Activated T-helper 2 cell treated with anti-CD3 and anti-CD28 coated beads, Interferon-gamma antibody, Interleukin-2, Interleukin-4, amounts not matched to agents 10 μg/mL and 5 μg/mL and 100 μg/mL, durations not matched to agents 14 hours and 24 hours and 36 hours (primary cell): ENCODE data around the gene TCF19. TPM values are rescaled to one million over a fixed set of nuclear protein-coding genes. Genes with fewer than 3 reads are reported as not detected.
A peak's percentile ranks its signal among the peaks of the same experiment; 100 is the strongest.

Experiments used
- DNase-seq: peaks from one replicate; pipeline ENCODE4 v3.0.0; 2021; ENCODE audit warnings: low spot score
- H3K27ac Mint-ChIP-seq: one replicate; pipeline ENCODE4 v1.8.0; 2021; ENCODE audit warnings: mixed read lengths
- H3K27me3 Mint-ChIP-seq: one replicate; pipeline ENCODE4 v1.8.0; 2021; ENCODE audit warnings: low read depth, mixed read lengths
- H3K36me3 Mint-ChIP-seq: one replicate; pipeline ENCODE4 v1.8.0; 2021; ENCODE audit warnings: low read depth, mixed read lengths
- H3K4me1 Mint-ChIP-seq: one replicate; pipeline ENCODE4 v1.8.0; 2021; ENCODE audit warnings: low read depth, mixed read lengths
- H3K4me3 Mint-ChIP-seq: one replicate; pipeline ENCODE4 v1.8.0; 2021; ENCODE audit warnings: low read depth, mild to moderate bottlenecking, moderate library complexity, mixed read lengths
- H3K9me3 Mint-ChIP-seq: one replicate; pipeline ENCODE4 v1.8.0; 2021; ENCODE audit warnings: mixed read lengths
- intact Hi-C: fragments of 100-400 bp; cut with micrococcal nuclease; formaldehyde crosslinking; loops from one replicate; pipeline ENCODE4 v1.15.1; 2023
- total RNA-seq: library from RNA; stranded (reverse); gene quantifications from 2 replicates; pipeline ENCODE4 v1.2.3, GENCODE V29; 2022

TCF19 gene
- total RNA-seq, 1 donor from 2014 or later, result 82.0 TPM

DNA sequence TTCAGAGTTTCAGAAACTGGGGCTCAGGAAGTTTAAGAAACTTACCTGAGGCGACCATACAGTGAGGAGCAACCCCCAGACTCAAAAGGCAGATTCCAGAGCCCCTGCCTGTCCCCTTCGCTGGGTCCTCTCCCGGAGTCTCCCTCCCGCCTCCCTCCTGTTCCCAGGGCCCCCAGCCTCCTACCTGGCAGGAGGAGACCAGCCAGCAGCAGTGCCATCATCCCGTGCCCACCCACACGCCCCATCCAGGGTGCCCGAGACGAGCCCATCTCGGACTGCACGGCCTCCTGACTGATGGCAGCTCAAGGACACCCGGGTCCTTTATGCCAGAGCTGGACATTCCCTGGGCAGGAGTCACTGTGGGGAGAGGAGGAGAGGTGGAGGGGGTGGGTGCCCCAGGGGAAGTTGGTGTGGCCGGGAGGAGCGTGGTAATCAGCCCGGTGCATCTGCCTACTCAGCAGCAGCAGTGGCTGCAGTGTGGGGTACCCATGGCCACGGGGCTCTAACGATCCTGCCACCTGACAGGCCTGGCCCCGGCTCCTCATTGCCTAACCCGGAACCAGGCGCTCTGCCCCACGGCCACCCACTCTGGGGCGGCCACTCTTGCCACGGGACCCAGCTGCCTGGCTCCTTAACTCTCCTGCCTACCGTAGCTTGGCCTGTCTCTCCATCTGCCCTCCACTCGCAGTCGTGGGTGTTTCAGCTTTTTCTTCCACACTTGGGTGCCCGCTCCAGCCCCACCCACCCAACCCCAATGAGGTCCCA is 38.1 kb upstream of the TCF19 start, which contains the start of gene CDSN:
TSS of gene CDSN (minus strand) at position 296 of the 765 bp plus-strand sequence. CDS start at position 269, 27 bp downstream.
- Mint-ChIP-seq H3K9me3 (no peaks in the 10 kb centered on the region), H3K4me3 (no peak within 1 kb of the TSS), H3K4me1 (no peaks in the 10 kb centered on the region), H3K36me3 (no peaks in the 10 kb centered on the region), H3K27me3 (peaks cover 5% of the 10 kb centered on the region), H3K27ac (no peak within 1 kb of the TSS)
- intact Hi-C loops, result no loop called here
- DNase-seq, result no peak

DNA sequence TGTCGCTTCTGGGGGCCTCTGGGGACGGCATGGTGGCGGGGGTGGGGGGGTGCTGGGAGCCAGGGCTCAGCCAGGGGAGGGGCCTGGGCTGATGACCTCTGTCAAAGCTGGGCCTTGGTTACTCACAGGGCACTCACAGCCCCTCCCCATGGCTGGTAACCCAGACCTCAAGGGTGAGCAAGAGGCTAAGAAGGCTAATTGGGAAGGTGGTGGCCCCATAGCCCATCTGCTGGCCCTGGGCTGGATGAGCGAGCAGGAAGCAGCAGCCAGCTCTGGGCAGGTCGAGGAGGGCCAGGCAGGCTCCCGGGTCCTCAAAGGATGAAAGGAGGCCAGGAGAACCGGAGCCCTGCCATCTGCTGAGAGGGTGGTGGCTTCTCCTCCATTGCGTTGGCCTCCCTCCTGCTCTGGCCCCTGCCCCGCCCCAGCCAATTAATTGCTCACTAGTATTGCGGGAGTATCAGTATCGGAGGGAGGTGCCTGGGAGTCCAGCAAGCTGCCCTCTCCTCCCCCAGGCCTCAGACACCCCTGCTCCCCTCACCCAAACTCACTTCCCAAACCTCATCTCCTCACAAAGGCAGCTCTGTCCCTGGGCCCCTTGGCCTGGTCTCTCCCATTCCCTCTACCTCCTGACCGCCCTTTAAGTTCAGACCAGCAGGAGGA is 37.1 kb upstream of the TCF19 start:
- no peaks in the 10 kb centered on the region for H3K36me3 Mint-ChIP-seq
- DNase-seq, result no peak
- no peaks in the 10 kb centered on the region for H3K4me1 Mint-ChIP-seq
- no peak overlapping the region for H3K4me3 Mint-ChIP-seq
- intact Hi-C loops, result no loop called here
- H3K9me3 Mint-ChIP-seq, result no peaks in the 10 kb centered on the region
- peaks cover 4% of the 10 kb centered on the region for H3K27me3 Mint-ChIP-seq
- no peak overlapping the region for H3K27ac Mint-ChIP-seq

DNA sequence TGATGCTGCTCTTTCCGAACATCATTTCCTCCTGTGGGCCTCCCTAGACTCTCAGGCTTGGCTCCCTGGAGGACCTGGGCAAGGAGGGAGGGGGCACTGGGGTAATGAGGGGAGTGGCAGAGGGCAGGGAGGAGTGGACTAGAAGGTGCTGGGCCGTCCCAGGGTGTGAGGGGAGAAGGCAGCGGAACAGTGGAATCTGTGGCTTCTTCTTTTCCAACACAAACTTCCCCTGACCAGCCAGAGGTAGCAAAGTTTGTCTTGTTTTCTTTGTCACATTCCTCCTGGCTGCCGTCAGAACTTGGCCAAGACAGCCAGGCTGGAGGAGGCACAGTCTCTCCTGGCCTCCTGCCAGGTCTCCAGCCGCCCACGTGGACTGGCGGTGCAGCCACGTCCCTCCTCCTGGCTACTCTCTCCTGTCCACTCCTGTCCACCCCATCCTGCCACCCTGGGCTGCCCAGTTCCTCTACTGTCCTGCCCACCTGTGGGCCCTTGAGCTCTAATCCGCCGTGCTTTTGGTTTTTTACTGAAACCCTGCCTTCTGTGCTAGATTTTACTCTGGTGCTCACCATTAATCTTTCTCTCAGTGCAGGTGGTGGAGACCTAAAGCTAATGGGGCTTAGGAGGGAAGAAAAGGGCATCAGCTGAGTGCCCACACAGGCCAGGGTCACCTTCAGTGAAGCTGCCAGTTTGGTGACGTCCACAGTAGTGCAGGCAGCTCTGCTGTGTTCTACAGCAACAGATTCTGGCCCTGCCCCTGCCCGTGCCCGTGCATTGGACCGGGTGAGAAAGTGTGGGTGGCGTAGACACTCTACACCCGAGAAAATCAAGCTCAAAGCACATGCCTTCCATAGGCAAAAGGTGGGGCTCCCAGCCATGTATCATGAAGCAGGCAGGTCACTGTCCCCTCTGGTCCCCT is 35.3 kb upstream of the TCF19 start:
- H3K9me3 Mint-ChIP-seq, result no peaks in the 10 kb centered on the region
- DNase-seq, result no peak
- no peak overlapping the region for H3K27ac Mint-ChIP-seq
- H3K4me1 Mint-ChIP-seq, result no peaks in the 10 kb centered on the region
- intact Hi-C loops, result no loop called here
- H3K36me3 Mint-ChIP-seq, result no peaks in the 10 kb centered on the region
- no peak overlapping the region for H3K4me3 Mint-ChIP-seq
- peaks cover 8% of the 10 kb centered on the region for H3K27me3 Mint-ChIP-seq

DNA sequence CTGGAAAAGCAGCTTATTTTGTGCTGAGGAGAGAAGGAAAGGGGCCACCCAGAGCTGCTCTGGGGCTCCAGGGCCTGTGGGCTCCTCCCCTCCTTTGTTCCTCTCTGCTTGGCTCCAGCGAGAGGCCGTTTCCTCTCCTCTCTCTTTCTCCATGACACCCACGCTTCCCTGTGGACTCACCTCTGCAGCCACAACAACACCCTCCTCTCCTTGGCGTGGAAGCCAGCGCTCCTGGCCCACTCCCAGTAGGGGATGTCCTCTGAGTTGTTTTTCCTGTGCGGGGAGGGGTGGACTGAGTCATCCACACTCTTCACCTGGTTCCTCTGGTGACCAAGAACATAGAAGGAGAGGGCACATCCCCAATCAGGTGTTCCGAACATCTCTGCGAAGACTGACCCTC is 33.2 kb upstream of the TCF19 start:
- H3K27ac Mint-ChIP-seq, result no peak overlapping the region
- H3K4me3 Mint-ChIP-seq, result no peak overlapping the region
- H3K4me1 Mint-ChIP-seq, result no peaks in the 10 kb centered on the region
- no peak for DNase-seq
- H3K36me3 Mint-ChIP-seq, result no peaks in the 10 kb centered on the region
- H3K27me3 Mint-ChIP-seq, result peaks cover 18% of the 10 kb centered on the region
- intact Hi-C loops, result no loop called here
- H3K9me3 Mint-ChIP-seq, result no peaks in the 10 kb centered on the region

DNA sequence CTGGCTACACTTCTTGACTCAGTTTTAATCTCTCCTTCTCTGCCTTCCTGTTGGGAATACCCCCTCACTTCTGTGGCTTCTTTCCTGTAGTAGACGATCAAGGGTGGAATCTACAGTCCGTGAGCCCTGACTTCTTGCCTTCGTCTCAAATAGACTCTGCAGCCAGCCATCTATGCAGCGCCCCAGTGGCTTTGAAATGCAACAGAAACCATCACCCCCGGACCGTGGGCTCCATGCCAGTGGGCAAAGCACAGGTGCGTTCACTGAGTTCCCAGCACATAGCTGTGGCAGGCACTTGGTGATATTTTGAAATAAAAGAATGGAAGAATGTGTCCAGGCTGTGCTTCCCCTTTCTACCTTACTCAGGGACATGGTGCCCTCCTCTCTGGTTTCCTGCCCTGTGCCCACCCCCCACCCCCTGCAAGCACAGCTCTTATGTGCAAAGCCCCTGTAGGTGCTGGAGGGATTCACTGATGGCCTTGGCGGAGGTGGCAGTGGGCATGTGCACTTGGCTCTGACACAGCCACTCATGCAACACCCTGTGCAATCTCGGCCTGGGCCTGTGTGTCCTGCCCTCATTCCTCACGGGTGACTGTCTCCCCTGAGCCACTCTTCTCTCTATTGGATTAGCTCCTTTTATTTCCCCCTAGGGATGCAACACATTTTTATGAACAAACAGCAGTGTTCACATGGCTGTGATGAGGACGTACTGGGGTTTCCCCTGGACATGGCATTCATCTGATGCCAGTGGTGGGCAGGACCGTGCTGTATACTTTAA is 32.6 kb upstream of the TCF19 start:
- no peak for DNase-seq
- H3K4me3 Mint-ChIP-seq, result no peak overlapping the region
- H3K27me3 Mint-ChIP-seq, result peaks cover 18% of the 10 kb centered on the region
- H3K36me3 Mint-ChIP-seq, result no peaks in the 10 kb centered on the region
- no peaks in the 10 kb centered on the region for H3K4me1 Mint-ChIP-seq
- no peak overlapping the region for H3K27ac Mint-ChIP-seq
- intact Hi-C loops, result no loop called here
- H3K9me3 Mint-ChIP-seq, result no peaks in the 10 kb centered on the region

DNA sequence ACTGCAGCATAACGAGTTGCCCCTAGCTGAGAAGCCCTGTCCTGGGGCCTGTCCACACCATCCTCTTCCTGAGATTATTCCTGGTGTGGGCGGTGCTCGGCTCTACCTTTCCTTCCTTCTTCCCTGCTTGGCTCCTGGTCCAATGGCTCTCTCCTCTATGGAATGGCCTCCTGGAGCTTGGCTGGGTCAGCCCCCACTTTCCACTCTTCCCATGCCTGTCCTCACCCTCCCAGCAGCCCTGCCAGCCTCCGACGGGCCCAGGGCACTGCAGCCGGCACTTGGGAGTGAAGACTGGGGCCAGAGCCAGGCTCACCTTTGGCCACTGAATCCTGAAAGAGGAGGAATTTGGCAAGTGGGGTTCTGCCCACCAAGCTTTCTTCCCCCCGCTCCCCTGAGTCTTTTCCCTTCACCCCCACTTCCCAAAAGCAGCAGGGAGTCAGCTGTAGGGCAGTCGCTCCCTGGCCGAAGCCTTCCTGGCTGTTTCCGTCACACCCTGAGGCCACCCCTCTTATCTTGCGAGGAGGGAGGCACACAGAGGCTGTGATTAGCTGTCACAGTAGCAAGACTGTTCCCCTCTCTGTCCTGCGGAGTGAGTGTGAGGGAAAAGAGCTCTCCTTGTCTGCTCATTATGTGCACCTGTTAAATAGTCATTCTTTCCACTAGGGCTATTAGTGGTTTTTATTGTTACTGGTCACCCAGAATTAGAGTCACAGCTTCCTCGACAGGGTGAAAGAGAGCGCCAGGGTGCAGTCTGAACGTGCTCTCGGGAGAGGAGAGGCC is 31.8 kb upstream of the TCF19 start:
- Mint-ChIP-seq H3K9me3 (no peaks in the 10 kb centered on the region), H3K4me1 (no peaks in the 10 kb centered on the region), H3K4me3 (no peak overlapping the region), H3K36me3 (no peaks in the 10 kb centered on the region), H3K27me3 (peaks cover 18% of the 10 kb centered on the region), H3K27ac (no peak overlapping the region)
- intact Hi-C loops, result no loop called here
- no peak for DNase-seq

DNA sequence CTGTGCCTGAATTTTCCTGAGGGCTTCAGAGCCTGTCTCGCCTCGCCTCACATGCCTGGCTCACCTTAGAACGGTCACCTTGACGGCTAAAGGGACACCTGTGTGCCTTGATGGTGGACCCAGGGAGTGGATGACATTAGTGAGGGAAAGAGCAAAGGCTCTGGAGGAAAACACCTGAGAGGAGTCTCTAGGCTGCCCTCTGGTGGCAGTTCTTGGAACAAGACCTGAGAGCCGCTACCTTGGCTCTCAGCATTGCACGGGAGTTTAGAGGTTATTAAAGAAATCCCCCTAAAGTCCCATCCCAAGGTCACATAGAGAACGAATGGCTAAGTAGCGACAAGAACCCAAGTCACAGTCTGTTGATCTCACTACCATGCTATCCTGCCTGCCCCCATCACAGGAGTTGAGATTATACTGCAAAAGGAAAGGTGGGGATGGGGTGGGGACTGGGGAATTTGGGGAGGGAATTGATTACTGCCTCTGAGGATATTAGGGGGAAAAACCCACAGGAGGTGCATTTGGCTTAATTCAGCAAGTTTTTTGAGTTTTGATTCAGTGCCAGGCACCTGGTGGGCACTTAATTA is 30.2 kb upstream of the TCF19 start:
- Mint-ChIP-seq H3K4me3 (no peak overlapping the region), H3K27ac (no peak overlapping the region), H3K36me3 (no peaks in the 10 kb centered on the region), H3K4me1 (no peaks in the 10 kb centered on the region), H3K9me3 (no peaks in the 10 kb centered on the region), H3K27me3 (peaks cover 18% of the 10 kb centered on the region)
- intact Hi-C loops, result no loop called here
- peak; percentile 52 for DNase-seq

DNA sequence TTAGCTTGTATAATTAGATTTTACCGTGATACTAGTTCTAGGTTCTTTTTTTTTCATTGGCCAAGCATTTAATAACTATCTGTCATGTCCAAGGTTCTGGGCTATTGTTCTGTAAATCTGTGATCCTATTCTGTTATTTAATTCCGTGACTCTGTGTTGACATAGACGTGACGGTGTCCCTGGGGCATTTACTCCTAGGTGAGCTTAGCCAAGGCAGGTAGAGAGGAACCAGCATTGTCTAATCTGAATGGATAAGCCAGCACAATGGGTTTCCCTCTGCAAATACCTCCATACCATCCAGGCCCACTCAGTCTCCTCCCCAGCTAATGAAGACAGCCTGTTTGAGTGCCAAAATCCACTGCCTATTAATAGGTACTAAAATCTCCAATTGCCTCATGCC is 29.3 kb upstream of the TCF19 start:
- Mint-ChIP-seq H3K27me3 (peaks cover 18% of the 10 kb centered on the region), H3K36me3 (no peaks in the 10 kb centered on the region), H3K4me1 (no peaks in the 10 kb centered on the region), H3K27ac (no peak overlapping the region), H3K4me3 (no peak overlapping the region), H3K9me3 (no peaks in the 10 kb centered on the region)
- intact Hi-C loops, result no loop called here
- no peak for DNase-seq

DNA sequence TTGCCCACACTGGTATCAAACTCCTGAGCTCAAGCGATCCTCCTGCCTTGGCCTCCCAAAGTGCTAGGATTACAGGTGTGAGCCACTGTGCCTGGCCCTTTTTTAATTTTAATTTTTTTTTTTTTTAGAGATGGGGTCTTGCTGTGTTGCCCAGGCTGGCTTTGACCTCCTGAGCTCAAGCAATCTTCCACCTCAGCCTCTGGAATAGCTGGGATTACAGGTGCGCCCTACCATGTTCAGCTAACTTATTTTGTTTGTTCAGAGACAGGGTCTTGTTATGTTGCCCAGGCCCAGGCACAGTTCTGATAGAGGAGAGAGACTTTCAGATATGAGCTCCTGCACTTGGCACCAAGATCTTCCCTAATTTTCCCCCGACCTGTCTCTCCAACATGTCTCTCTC is 27.6 kb upstream of the TCF19 start:
- Mint-ChIP-seq H3K27me3 (peaks cover 16% of the 10 kb centered on the region), H3K36me3 (no peaks in the 10 kb centered on the region), H3K4me3 (no peak overlapping the region), H3K27ac (no peak overlapping the region), H3K4me1 (no peaks in the 10 kb centered on the region), H3K9me3 (no peaks in the 10 kb centered on the region)
- intact Hi-C loops, result no loop called here
- no peak for DNase-seq

DNA sequence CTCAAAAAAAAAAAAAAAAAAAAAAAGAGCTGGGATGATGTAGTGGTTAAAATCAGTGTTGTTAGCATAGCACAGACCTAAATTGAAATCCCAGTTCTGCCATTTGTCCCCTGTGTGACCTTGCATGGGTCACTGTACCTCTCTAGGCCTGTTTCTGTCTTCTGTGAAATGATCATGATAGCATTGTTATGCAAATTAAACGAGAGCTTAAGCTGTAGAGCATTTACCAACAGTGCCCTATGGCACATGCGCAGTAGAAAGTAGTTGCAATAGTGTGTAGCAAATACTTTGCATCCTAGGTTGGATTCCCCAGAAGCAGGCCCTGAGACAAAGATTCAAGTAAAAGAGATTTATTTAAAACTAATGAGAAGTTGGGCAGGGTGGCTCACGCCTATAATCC is 26.8 kb upstream of the TCF19 start:
- Mint-ChIP-seq H3K27ac (no peak overlapping the region), H3K9me3 (no peaks in the 10 kb centered on the region), H3K4me1 (no peaks in the 10 kb centered on the region), H3K27me3 (peaks cover 16% of the 10 kb centered on the region), H3K36me3 (no peaks in the 10 kb centered on the region), H3K4me3 (no peak overlapping the region)
- intact Hi-C loops, result no loop called here
- no peak for DNase-seq

DNA sequence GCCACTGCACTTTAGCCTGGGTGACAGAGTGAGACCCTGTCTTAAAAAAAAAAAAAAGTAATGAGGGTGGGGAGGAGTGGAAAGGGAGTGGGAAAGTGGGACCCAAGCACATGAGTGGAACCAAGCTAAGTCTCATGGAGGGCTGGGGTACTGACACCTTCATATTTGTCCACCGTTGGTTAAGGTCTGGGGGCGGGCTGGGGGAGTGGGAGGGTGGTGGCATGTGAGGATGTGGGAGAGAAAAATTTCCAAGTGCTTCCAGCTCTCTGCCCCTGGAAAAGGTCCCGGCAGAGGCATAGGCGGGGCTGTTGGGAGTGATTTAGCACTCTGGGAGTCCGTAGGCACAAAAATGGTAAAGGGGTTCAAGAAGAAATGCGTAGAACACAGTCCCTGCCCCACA is 25.6 kb upstream of the TCF19 start:
- DNase-seq, result no peak
- no peaks in the 10 kb centered on the region for H3K36me3 Mint-ChIP-seq
- no peaks in the 10 kb centered on the region for H3K9me3 Mint-ChIP-seq
- peaks cover 3% of the 10 kb centered on the region for H3K4me1 Mint-ChIP-seq
- H3K27ac Mint-ChIP-seq, result no peak overlapping the region
- H3K4me3 Mint-ChIP-seq, result no peak overlapping the region
- peaks cover 17% of the 10 kb centered on the region for H3K27me3 Mint-ChIP-seq
- intact Hi-C loops, result no loop called here
